Fibroblast of skin of right biceps (primary cell): ENCODE results near the gene C10orf71.

ENCODE experiments used
- DNase-seq: peaks from one replicate; pipeline ENCODE4 v3.0.0-alpha.2; 2013

The C10orf71 gene

GRCh38 chr10:49362596-49363260 lies 63.8 kb downstream of the C10orf71 start:
- no peak for DNase-seq

GRCh38 chr10:49363309-49364031 lies 64.5 kb downstream of the C10orf71 start:
- DNase-seq = no peak

- no peak for DNase-seq
These were observed 65.1 kb downstream of the C10orf71 start for GRCh38 chr10:49364051-49364450.

- DNase-seq = no peak
These were observed 65.8 kb downstream of the C10orf71 start for GRCh38 chr10:49364747-49365146.

GRCh38 chr10:49365275-49365674 lies 66.3 kb downstream of the C10orf71 start:
- no peak for DNase-seq

- no peak for DNase-seq
These were observed 66.9 kb downstream of the C10orf71 start for GRCh38 chr10:49365675-49366415.

GRCh38 chr10:49366460-49366859 lies 67.5 kb downstream of the C10orf71 start:
- no peak for DNase-seq

- DNase-seq = no peak
These were observed 68.6 kb downstream of the C10orf71 start for GRCh38 chr10:49367600-49367999.

GRCh38 chr10:49368256-49368655 lies 69.3 kb downstream of the C10orf71 start:
- DNase-seq = no peak

- peak; percentile 33 for DNase-seq
These were observed 70.5 kb downstream of the C10orf71 start for GRCh38 chr10:49369216-49370162.

GRCh38 chr10:49370326-49371100 lies 71.5 kb downstream of the C10orf71 start:
- no peak for DNase-seq

GRCh38 chr10:49371967-49372366 lies 73.0 kb downstream of the C10orf71 start:
- no peak for DNase-seq

- no peak for DNase-seq
These were observed 74.4 kb downstream of the C10orf71 start for GRCh38 chr10:49373361-49373760.

- no peak for DNase-seq
These were observed 75.8 kb downstream of the C10orf71 start for GRCh38 chr10:49374740-49375139.

- no peak for DNase-seq
These were observed 76.6 kb downstream of the C10orf71 start for GRCh38 chr10:49375611-49376010.
